Measurements from ENCODE around the gene WDR26.

WDR26 gene

GRCh38 chr1:224459966-224460365, 25.4 kb upstream of the WDR26 start:
- H3K27ac ChIP-seq, result no peak overlapping the region
- no peak for DNase-seq (ENCODE audit: low spot score)
- TF ChIP-seq CTCF (IDR thresholded peaks at IDR 0.05), result no peak
- no peak overlapping the region for H3K4me3 ChIP-seq

GRCh38 chr1:224458996-224459395, 24.4 kb upstream of the WDR26 start:
- DNase-seq (ENCODE audit: low spot score), result no peak
- TF ChIP-seq CTCF (IDR thresholded peaks at IDR 0.05), result no peak
- Histone ChIP-seq H3K4me3 (no peak overlapping the region), H3K27ac (peak overlapping the region in 1 of 2 donors; percentile 36)

DNA sequence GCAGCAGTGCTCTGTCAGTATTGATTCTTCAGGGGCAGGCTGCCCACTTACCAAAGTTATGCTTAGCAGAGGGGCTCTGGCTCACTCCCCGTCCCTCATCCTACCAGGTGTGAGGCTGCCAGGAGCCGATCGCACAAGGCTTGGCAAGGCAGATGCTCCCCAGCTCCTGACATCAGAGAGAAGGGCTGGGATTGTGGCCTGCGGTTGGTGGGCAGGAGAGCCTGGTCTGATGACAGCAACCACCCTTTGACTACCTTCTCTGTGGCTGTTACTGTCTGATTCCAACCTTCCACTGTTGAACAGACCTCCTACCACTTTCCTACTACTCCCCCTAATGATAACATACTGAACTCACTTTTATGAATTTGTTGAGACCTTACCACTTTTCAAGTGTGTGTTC, 23.7 kb upstream of the WDR26 start:
- TF ChIP-seq CTCF (IDR thresholded peaks at IDR 0.05), result no peak
- no peak overlapping the region for H3K4me3 ChIP-seq
- H3K27ac ChIP-seq, result peak overlapping the region in 1 of 2 donors; percentile 36
- DNase-seq (ENCODE audit: low spot score), result no peak

DNA sequence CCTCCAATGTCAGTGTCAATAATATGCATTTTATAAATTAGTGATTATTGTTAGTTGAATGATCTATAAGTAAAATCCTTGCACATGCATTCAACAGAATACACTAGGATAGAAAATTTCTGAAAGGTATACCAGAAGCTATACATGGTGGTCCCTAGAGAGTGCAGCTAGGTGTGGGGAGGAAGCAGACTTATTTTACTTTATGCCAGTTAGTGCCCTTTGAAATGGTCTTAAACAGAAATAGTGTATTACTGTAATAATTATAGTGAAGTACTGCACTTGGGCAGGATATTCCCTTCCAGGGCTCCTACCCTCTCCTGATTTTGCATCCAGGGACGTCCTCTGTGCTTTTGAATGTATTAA, 23.2 kb upstream of the WDR26 start:
- H3K4me3 ChIP-seq, result no peak overlapping the region
- no peak for DNase-seq (ENCODE audit: low spot score)
- TF ChIP-seq CTCF (IDR thresholded peaks at IDR 0.05), result no peak
- H3K27ac ChIP-seq, result peak overlapping the region in 1 of 2 donors; percentile 36

DNA sequence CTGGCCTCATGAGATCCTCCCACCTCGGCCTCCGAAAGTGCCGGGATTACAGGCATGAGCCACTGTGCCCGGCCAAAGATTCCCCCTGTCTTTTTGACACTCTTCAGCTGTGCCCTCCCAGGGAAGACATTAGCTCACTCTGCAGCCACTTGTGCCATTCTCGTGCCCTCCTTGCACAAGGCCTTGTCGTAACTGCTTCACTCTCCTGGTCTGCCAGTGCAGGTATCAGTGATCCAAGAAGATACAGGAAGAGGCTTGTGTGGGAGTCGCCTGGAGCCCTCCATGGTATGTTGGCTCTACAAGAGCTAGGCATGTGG, 22.0 kb upstream of the WDR26 start:
- Histone ChIP-seq H3K27ac (peak overlapping the region; percentile 31 to 94), H3K4me3 (no peak overlapping the region)
- DNase-seq (ENCODE audit: low spot score), result no peak
- TF ChIP-seq CTCF (IDR thresholded peaks at IDR 0.05), result no peak

GRCh38 chr1:224454402-224455055, 19.9 kb upstream of the WDR26 start:
- Histone ChIP-seq H3K4me3 (no peak overlapping the region), H3K27ac (no peak overlapping the region)
- no peak for DNase-seq (ENCODE audit: low spot score)
- no peak for TF ChIP-seq CTCF (IDR thresholded peaks at IDR 0.05)

- no peak for TF ChIP-seq CTCF (IDR thresholded peaks at IDR 0.05)
- DNase-seq (ENCODE audit: low spot score), result no peak
- Histone ChIP-seq H3K4me3 (no peak overlapping the region), H3K27ac (no peak overlapping the region)
These were observed 16.2 kb upstream of the WDR26 start for GRCh38 chr1:224450561-224451350.

All from coronary artery (tissue), 2 donors.